Heart left ventricle (tissue), 16 donors: Measurements from ENCODE around the gene GABARAPL2. TPM values are rescaled to one million over a fixed set of nuclear protein-coding genes. Genes with fewer than 3 reads are reported as not detected.
"Not testable (repeated sequence)": the region's sequence is repeated elsewhere in the genome, so short reads cannot be mapped to it uniquely, and the experiment has no call there.

Experiments
- ATAC-seq, 4 donors: fragments of 200-7000 bp; cut with Tn5 transposase; one replicate each; pipeline ENCODE4 v1.9.1; 2020 to 2022; ENCODE audit warnings: moderate library complexity in 4 of 4, mild to moderate bottlenecking in 3 of 4, moderate number of reproducible peaks in 1 of 4
- DNase-seq, 5 donors: peaks; one replicate each; pipeline ENCODE4 v3.0.0-alpha.2; 2020
- H3K27ac ChIP-seq, 12 donors: fragments of 200-600 bp; sonication (generic) in 4 of 12; one replicate each; pipeline versions ENCODE4 v1.5.0 to v1.8.0; 2016 to 2022; ENCODE audit warnings: mild to moderate bottlenecking in 2 of 12
- H3K27me3 ChIP-seq, 9 donors: fragments of 200-600 bp; sonication (generic) in 2 of 9; one replicate each; pipeline versions ENCODE4 v1.5.1 to v1.8.0; 2016 to 2022; ENCODE audit warnings: mild to moderate bottlenecking in 3 of 9
- H3K36me3 ChIP-seq, 9 donors: fragments of 200-600 bp; sonication (generic) in 2 of 9; one replicate each; pipeline versions ENCODE4 v1.5.0 to v1.8.0; 2018 to 2022; ENCODE audit warnings: mild to moderate bottlenecking in 2 of 9
- H3K4me1 ChIP-seq, 12 donors: fragments of 200-600 bp; sonication (generic) in 4 of 12; one replicate each; pipeline versions ENCODE4 v1.5.0 to v1.8.0; 2016 to 2022; ENCODE audit warnings: mild to moderate bottlenecking in 3 of 12
- H3K4me3 ChIP-seq, 12 donors: fragments of 200-600 bp; sonication (generic) in 4 of 12; one replicate each; pipeline versions ENCODE4 v1.5.0 to v1.8.0; 2017 to 2022; ENCODE audit warnings: mild to moderate bottlenecking in 9 of 12, moderate library complexity in 4 of 12
- H3K9me3 ChIP-seq, 12 donors: fragments of 200-600 bp; sonication (generic) in 4 of 12; one replicate each; pipeline versions ENCODE4 v1.5.0 to v1.8.0; 2016 to 2022; ENCODE audit warnings: mild to moderate bottlenecking in 1 of 12
- CTCF ChIP-seq, 12 donors: fragments of 200-600 bp; sonication (generic) in 4 of 12; IDR thresholded peaks; one replicate each; pipeline versions ENCODE4 v1.5.0 to v1.8.0; 2018 to 2022; ENCODE audit warnings: antibody characterized with exemption in 12 of 12, mild to moderate bottlenecking in 5 of 12
- POLR2A ChIP-seq, 2 donors: fragments of 450-650 bp; IDR thresholded peaks; one replicate each; pipeline ENCODE4 v1.6.1; 2017; ENCODE audit warnings: antibody characterized with exemption in 2 of 2, mild to moderate bottlenecking in 2 of 2, moderate library complexity in 2 of 2
- WGBS, 4 donors: extraction: QIAGEN DNeasy Blood & Tissue Kit in 2 of 4; methylation state at CpG; one replicate each; pipeline versions ENCODE4 v1.1.5 to v1.1.7; 2013 to 2018; 5-methylcytosine and 5-hydroxymethylcytosine counted together
- intact Hi-C, 10 donors: fragments of 100-400 bp; cut with DNase I; formaldehyde crosslinking; loops; one replicate each; pipeline versions ENCODE4 v1.11.1 to v1.14.2; 2022
- polyA plus RNA-seq, 2 donors: library from polyadenylated mRNA; stranded (reverse); fragments of 200-250 nt; gene quantifications; one replicate each; pipeline ENCODE4 v1.2.3, GENCODE V29; 2013
- total RNA-seq, 9 donors: library from RNA; depleted of rRNA in 2 of 9; stranded (reverse); fragments of >200 nt in 2 of 9; fragmentation: NEBNext Ultra II Directional in 3 of 9; extraction: Animal tissue kit (Norgen Biotek cat#: 25700) in 3 of 9; gene quantifications; one replicate each; pipeline versions ENCODE4 v1.1.0 to v1.2.4, GENCODE V29; 2016 to 2023
- donor health status: ischemic (EF 13 %, LVEDD 7.1; RV severe dilation, severe dysfunction).
- donor health status: healthy with polysubstance abuse.
- donor health status: DM: no; HTN: yes; CAD: no.
- donor health status: DM: no; HTN: no; CAD: no.
- donor health status: ischemic (EF 25% LVEDD 6.9; RV normal size, moderate dysfunction).
- donor health status: ischemic (EF 25% LVEDD 5.7; RV mildly dilated, moderate dysfunction).
- donor health status: healthy.
- donor health status: DM: yes; HTN: yes; CAD: no.
- donor health status: ischemic (EF 35%, LVEDD 5.7; RV mildly dilated, moderate dysfunction).
- donor health status: nonischemic (EF 11% LVEDD 7.7; RV severe dilation, severe dysfunction).
- donor health status: DM: yes; HTN: yes; CAD: no.
- donor health status: PGD.
- donor health status: ischemic (EF 29% LVEDD 5.4; RV normal size, mild dysfunction).
- donor health status: nonischemic (EF 23%, LVEDD 6.1; RV moderate dilation, normal function).

Gene GABARAPL2
- total and polyA plus RNA-seq, 11 donors, result 141 to 256 (median 210) TPM

DNA sequence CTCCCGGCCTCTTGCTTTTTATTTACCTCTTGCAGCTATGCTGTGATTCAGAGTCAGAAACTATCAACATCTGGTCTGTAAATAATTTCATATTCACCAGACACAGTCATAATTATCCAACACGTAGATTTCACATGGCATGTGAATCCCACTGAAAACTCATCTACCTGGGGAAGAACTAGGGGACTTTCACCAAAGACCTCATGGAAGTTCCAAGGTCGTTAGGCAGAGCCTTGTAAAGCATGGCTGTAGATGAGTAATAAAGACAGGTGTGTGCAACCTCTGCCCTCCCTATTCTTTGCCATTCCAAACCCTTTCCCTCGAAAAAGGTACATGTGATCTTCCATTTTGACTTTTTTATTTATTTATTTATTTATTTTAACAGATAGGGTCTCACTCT lies 28.4 kb upstream of the GABARAPL2 start:
- peak overlapping the region in 1 of 12 donors; percentile 74 for H3K27ac ChIP-seq
- no peak for DNase-seq
- no peak overlapping the region for H3K4me3 ChIP-seq
- no peaks in the 10 kb centered on the region for H3K27me3 ChIP-seq
- H3K9me3 ChIP-seq, result no peaks in the 10 kb centered on the region
- peaks cover 0 to 8% (median 1%) of the 10 kb centered on the region in 12 donors for H3K4me1 ChIP-seq
- TF ChIP-seq POLR2A (IDR thresholded peaks at IDR 0.05), result no peak
- no peak for TF ChIP-seq CTCF (IDR thresholded peaks at IDR 0.05)
- intact Hi-C loops, result no loop called here
- 89 to 93% (median 91%) methylated on average over 4 of the region's 4 CpGs for WGBS, 4 donors
- H3K36me3 ChIP-seq, result peaks cover 0 to 17% (median 3%) of the 10 kb centered on the region in 9 donors
- no peak for ATAC-seq

- H3K4me1 ChIP-seq, intact Hi-C loops, H3K27me3 ChIP-seq, H3K4me3 ChIP-seq, H3K9me3 ChIP-seq: not testable (repeated sequence)
- Histone ChIP-seq H3K27ac (peak overlapping the region in 8 of 12 donors; percentile 10 to 74 (median 57)), H3K36me3 (peaks cover 0 to 27% (median 3%) of the 10 kb centered on the region in 9 donors)
- 47 to 65% (median 60%) methylated on average over 7 to 8 of the region's 10 CpGs for WGBS, 4 donors
- DNase-seq (peak in 1 of 5 donors; percentile 50), ATAC-seq (peak; percentile 90 to 95 (median 93))
These were observed 27.2 kb upstream of the GABARAPL2 start for GRCh38 chr16:75538882-75539565.

DNA sequence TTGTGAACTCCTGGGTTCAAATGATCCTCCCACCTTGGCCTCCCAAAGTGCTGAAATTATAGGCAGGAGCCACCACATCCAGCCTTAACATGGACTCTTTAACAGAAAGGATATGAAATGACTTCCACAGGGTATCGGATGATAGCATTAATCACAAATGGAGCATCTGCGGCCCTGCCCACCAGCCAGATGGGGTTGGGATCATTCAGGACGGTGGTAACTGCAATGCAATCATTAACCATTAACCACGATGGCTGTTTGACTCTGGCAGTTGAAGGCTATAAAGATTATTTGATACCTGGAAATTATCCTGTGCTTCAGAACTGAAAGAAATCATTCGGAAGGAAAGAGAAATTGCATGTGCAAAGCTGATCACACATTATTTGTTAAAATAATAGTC lies 24.9 kb upstream of the GABARAPL2 start:
- Histone ChIP-seq H3K4me3 (no peak overlapping the region), H3K36me3 (peaks cover 0 to 34% (median 3%) of the 10 kb centered on the region in 9 donors), H3K4me1 (peaks cover 0 to 8% (median 1%) of the 10 kb centered on the region in 12 donors), H3K27ac (no peak overlapping the region), H3K9me3 (no peaks in the 10 kb centered on the region), H3K27me3 (no peaks in the 10 kb centered on the region)
- 90 to 98% (median 94%) methylated on average over 5 of the region's 5 CpGs for WGBS, 4 donors
- no peak for DNase-seq
- intact Hi-C loops, result loop anchor here in 2 of 10 donors (5.0 to 10.0 kb wide), 2 partner anchors 34 to 66 kb away; no protein-coding TSS in a partner anchor
- TF ChIP-seq CTCF (IDR thresholded peaks at IDR 0.05) (no peak), POLR2A (IDR thresholded peaks at IDR 0.05) (no peak)
- ATAC-seq, result no peak

DNA sequence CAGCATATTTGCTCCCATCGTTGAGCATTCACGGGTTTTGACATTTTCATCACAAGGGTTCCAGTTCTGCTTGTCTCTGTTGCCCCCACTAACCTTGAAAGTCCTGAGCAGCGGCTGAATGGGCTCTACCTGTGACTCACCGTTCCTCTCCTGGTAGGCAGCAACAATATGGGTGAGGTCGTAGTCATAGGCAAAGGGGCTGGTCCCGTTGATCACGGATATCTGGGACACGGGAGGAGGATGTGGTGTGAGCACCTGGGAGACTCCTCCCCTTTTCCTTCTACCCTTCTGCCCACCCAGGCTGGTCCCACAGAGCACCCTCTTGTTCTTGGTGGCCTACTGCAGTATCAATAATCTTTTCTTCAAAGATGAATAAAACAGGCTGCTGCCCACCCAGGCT lies 23.7 kb upstream of the GABARAPL2 start:
- H3K4me3 ChIP-seq, H3K9me3 ChIP-seq, DNase-seq, H3K27me3 ChIP-seq, ATAC-seq, H3K4me1 ChIP-seq, H3K27ac ChIP-seq: not testable (repeated sequence)
- peaks cover 0 to 34% (median 3%) of the 10 kb centered on the region in 9 donors for H3K36me3 ChIP-seq
- 90 to 96% (median 93%) methylated on average over 6 to 8 of the region's 8 CpGs for WGBS, 4 donors
- intact Hi-C loops, result loop anchor here in 2 of 10 donors (5.0 to 10.0 kb wide), 2 partner anchors 35 to 68 kb away; no protein-coding TSS in a partner anchor

- WGBS, 4 donors, result 83 to 100% methylated on average over 1 of the region's 1 CpG; no CpG with 5 or more reads in 2 of the 4 donors
- not testable (repeated sequence) for H3K4me1 ChIP-seq, H3K27me3 ChIP-seq, ATAC-seq, DNase-seq, H3K4me3 ChIP-seq, H3K9me3 ChIP-seq, H3K27ac ChIP-seq
- peaks cover 0 to 31% (median 3%) of the 10 kb centered on the region in 9 donors for H3K36me3 ChIP-seq
- intact Hi-C loops, result loop anchor here in 1 of 10 donors (10.0 kb wide), 1 partner anchor 71 kb away; no protein-coding TSS in a partner anchor
These were observed 20.3 kb upstream of the GABARAPL2 start for GRCh38 chr16:75545879-75546278.
